ENCODE data around the gene PIK3C2G. TPM values are rescaled to one million over a fixed set of nuclear protein-coding genes. Genes with fewer than 3 reads are reported as not detected.

The PIK3C2G gene
- total and polyA plus RNA-seq, 2 of the 13 experiments (the other 11 are each of a cell fraction or from before 2014, with no cell fraction given) = not detected

- TF ChIP-seq, protein P1, sequence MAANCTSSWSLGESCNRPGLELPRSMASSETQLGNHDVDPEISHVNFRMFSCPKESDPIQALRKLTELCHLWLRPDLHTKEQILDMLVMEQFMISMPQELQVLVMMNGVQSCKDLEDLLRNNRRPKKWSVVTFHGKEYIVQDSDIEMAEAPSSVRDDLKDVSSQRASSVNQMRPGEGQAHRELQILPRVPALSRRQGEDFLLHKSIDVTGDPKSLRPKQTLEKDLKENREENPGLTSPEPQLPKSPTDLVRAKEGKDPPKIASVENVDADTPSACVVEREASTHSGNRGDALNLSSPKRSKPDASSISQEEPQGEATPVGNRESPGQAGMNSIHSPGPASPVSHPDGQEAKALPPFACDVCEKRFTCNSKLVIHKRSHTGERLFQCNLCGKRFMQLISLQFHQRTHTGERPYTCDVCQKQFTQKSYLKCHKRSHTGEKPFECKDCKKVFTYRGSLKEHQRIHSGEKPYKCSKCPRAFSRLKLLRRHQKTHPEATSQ (CRISPR knock-in tag; IDR thresholded peaks at IDR 0.05; ENCODE audit: borderline replicate concordance) = no peak
- TF ChIP-seq HMGXB4 (CRISPR knock-in tag; IDR thresholded peaks at IDR 0.05; ENCODE audit: borderline replicate concordance in 1 of 2, low read depth in 1 of 2) (no peak), ZNF598 (CRISPR knock-in tag; IDR thresholded peaks at IDR 0.05; ENCODE audit: borderline replicate concordance) (no peak), ELF3 (CRISPR knock-in tag; IDR thresholded peaks at IDR 0.05) (peak; percentile 65), ZNF691 (CRISPR knock-in tag; IDR thresholded peaks at IDR 0.05; ENCODE audit: borderline replicate concordance, low read depth) (no peak), PAXIP1 (CRISPR knock-in tag; conservative IDR thresholded peaks at IDR 0.05) (peak; percentile 74), PITX1 (CRISPR knock-in tag; IDR thresholded peaks at IDR 0.05) (no peak), RNF2 (conservative IDR thresholded peaks at IDR 0.05; ENCODE audit: low read depth) (no peak), NR2F1 (CRISPR knock-in tag; IDR thresholded peaks at IDR 0.05) (no peak), SP2 (CRISPR knock-in tag; IDR thresholded peaks at IDR 0.05) (no peak), KDM6A (CRISPR knock-in tag; IDR thresholded peaks at IDR 0.05; ENCODE audit: low read depth) (peak; percentile 29; the same call in 1 of the 2 replicates), ZNF83 (CRISPR knock-in tag; IDR thresholded peaks at IDR 0.05; ENCODE audit: borderline replicate concordance) (no peak), MED1 (CRISPR knock-in tag; IDR thresholded peaks at IDR 0.05) (0 out of 2 replicates have a peak, but pooled peaks have one; percentile 30), ETV6 (CRISPR knock-in tag; conservative IDR thresholded peaks at IDR 0.05) (no peak), ZNF570 (CRISPR knock-in tag; IDR thresholded peaks at IDR 0.05; ENCODE audit: borderline replicate concordance) (no peak), BCL6 (CRISPR knock-in tag; IDR thresholded peaks at IDR 0.05) (peak; percentile 43; the same call in 1 of the 2 replicates)
- TF ChIP-seq, protein P2, sequence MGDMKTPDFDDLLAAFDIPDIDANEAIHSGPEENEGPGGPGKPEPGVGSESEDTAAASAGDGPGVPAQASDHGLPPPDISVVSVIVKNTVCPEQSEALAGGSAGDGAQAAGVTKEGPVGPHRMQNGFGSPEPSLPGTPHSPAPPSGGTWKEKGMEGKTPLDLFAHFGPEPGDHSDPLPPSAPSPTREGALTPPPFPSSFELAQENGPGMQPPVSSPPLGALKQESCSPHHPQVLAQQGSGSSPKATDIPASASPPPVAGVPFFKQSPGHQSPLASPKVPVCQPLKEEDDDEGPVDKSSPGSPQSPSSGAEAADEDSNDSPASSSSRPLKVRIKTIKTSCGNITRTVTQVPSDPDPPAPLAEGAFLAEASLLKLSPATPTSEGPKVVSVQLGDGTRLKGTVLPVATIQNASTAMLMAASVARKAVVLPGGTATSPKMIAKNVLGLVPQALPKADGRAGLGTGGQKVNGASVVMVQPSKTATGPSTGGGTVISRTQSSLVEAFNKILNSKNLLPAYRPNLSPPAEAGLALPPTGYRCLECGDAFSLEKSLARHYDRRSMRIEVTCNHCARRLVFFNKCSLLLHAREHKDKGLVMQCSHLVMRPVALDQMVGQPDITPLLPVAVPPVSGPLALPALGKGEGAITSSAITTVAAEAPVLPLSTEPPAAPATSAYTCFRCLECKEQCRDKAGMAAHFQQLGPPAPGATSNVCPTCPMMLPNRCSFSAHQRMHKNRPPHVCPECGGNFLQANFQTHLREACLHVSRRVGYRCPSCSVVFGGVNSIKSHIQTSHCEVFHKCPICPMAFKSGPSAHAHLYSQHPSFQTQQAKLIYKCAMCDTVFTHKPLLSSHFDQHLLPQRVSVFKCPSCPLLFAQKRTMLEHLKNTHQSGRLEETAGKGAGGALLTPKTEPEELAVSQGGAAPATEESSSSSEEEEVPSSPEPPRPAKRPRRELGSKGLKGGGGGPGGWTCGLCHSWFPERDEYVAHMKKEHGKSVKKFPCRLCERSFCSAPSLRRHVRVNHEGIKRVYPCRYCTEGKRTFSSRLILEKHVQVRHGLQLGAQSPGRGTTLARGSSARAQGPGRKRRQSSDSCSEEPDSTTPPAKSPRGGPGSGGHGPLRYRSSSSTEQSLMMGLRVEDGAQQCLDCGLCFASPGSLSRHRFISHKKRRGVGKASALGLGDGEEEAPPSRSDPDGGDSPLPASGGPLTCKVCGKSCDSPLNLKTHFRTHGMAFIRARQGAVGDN (CRISPR knock-in tag; IDR thresholded peaks at IDR 0.05) = no peak
Measured at GRCh38 chr12:18242380-18243089, 18.8 kb upstream of the PIK3C2G start (continued).
